GM12891 (cell line): ENCODE results near the gene PHACTR4.

Experiments
- POLR2A ChIP-seq: IDR thresholded peaks from 2 replicates; pipeline ENCODE4 v1.6.1; 2011; ENCODE audit warnings: low read depth, low read length, control low read depth
- POLR2AphosphoS5 ChIP-seq: IDR thresholded peaks from 2 replicates; pipeline ENCODE4 v1.6.1; 2011; ENCODE audit warnings: low read depth, low read length, control low read depth
- SPI1 ChIP-seq: IDR thresholded peaks from 2 replicates; pipeline ENCODE4 v1.6.1; 2011; ENCODE audit warnings: low read depth, low read length, control low read depth

- no peak for TF ChIP-seq POLR2AphosphoS5
- no peak for TF ChIP-seq POLR2A
- no peak for TF ChIP-seq SPI1
Measured at GRCh38 chr1:28365864-28366263, 3.7 kb upstream of the PHACTR4 start.
